Mesothelial cell of epicardium (in vitro differentiated cells): Measurements from ENCODE around the gene CDC42EP2. TPM values are rescaled to one million over a fixed set of nuclear protein-coding genes. Genes with fewer than 3 reads are reported as not detected.

ENCODE experiments used
- DNase-seq, 2 experiments: peaks; one replicate each; pipeline ENCODE4 v3.0.0; 2021; ENCODE audit warnings: low spot score in 2 of 2; ENCODE audit not compliant: unreplicated experiment in 2 of 2
- H3K27ac Mint-ChIP-seq: 2 replicates; pipeline ENCODE4 v1.8.0; 2021; ENCODE audit warnings: mixed read lengths
- H3K27me3 Mint-ChIP-seq: 2 replicates; pipeline ENCODE4 v1.8.0; 2021; ENCODE audit warnings: low read depth, mixed read lengths
- H3K36me3 Mint-ChIP-seq: 2 replicates; pipeline ENCODE4 v1.8.0; 2021; ENCODE audit warnings: mixed read lengths
- H3K4me1 Mint-ChIP-seq: 2 replicates; pipeline ENCODE4 v1.8.0; 2021; ENCODE audit warnings: mixed read lengths
- H3K4me3 Mint-ChIP-seq: 2 replicates; pipeline ENCODE4 v1.8.0; 2021; ENCODE audit warnings: mild to moderate bottlenecking, moderate library complexity, mixed read lengths
- H3K9me3 Mint-ChIP-seq: 2 replicates; pipeline ENCODE4 v1.8.0; 2021; ENCODE audit warnings: mixed read lengths
- CTCF ChIP-seq: fragments of 200-600 bp; sonication (generic); IDR thresholded peaks from one replicate; pipeline ENCODE4 v1.5.0; 2021; ENCODE audit warnings: antibody characterized with exemption; ENCODE audit not compliant: unreplicated experiment
- total RNA-seq: library from RNA; stranded (reverse); gene quantifications from 3 replicates; pipeline ENCODE4 v1.2.1, GENCODE V29; 2021

The CDC42EP2 gene
- total RNA-seq, 1 donor from 2014 or later: 12.3 TPM

GRCh38 chr11:65300621-65301275 lies 13.9 kb upstream of the CDC42EP2 start:
- Mint-ChIP-seq H3K27ac (peak overlapping the region; percentile 32), H3K36me3 (no peaks in the 10 kb centered on the region), H3K9me3 (no peaks in the 10 kb centered on the region), H3K4me1 (peaks cover 19% of the 10 kb centered on the region), H3K4me3 (no peak overlapping the region), H3K27me3 (no peaks in the 10 kb centered on the region)
- TF ChIP-seq CTCF: no peak
- DNase-seq: no peak

GRCh38 chr11:65301491-65302329 lies 13.0 kb upstream of the CDC42EP2 start:
- Mint-ChIP-seq H3K27me3 (no peaks in the 10 kb centered on the region), H3K36me3 (no peaks in the 10 kb centered on the region), H3K4me1 (peaks cover 19% of the 10 kb centered on the region), H3K4me3 (no peak overlapping the region), H3K27ac (peak overlapping the region; percentile 91), H3K9me3 (no peaks in the 10 kb centered on the region)
- no peak for DNase-seq
- no peak for TF ChIP-seq CTCF

- H3K4me1 Mint-ChIP-seq: peaks cover 19% of the 10 kb centered on the region
- no peak for TF ChIP-seq CTCF
- H3K27ac Mint-ChIP-seq: no peak overlapping the region
- no peaks in the 10 kb centered on the region for H3K9me3 Mint-ChIP-seq
- no peaks in the 10 kb centered on the region for H3K36me3 Mint-ChIP-seq
- H3K4me3 Mint-ChIP-seq: no peak overlapping the region
- DNase-seq: no peak
- no peaks in the 10 kb centered on the region for H3K27me3 Mint-ChIP-seq
Observed at GRCh38 chr11:65303555-65303954, 11.1 kb upstream of the CDC42EP2 start.

- H3K36me3 Mint-ChIP-seq: no peaks in the 10 kb centered on the region
- no peak for TF ChIP-seq CTCF
- no peaks in the 10 kb centered on the region for H3K9me3 Mint-ChIP-seq
- peaks cover 19% of the 10 kb centered on the region for H3K4me1 Mint-ChIP-seq
- H3K27me3 Mint-ChIP-seq: no peaks in the 10 kb centered on the region
- H3K27ac Mint-ChIP-seq: no peak overlapping the region
- no peak for DNase-seq
- no peak overlapping the region for H3K4me3 Mint-ChIP-seq
Observed at GRCh38 chr11:65304110-65304509, 10.6 kb upstream of the CDC42EP2 start.

GRCh38 chr11:65304613-65305012 lies 10.1 kb upstream of the CDC42EP2 start:
- Mint-ChIP-seq H3K9me3 (no peaks in the 10 kb centered on the region), H3K27ac (no peak overlapping the region), H3K27me3 (no peaks in the 10 kb centered on the region), H3K36me3 (no peaks in the 10 kb centered on the region), H3K4me1 (peaks cover 19% of the 10 kb centered on the region), H3K4me3 (no peak overlapping the region)
- DNase-seq: no peak
- no peak for TF ChIP-seq CTCF
